ENCODE data around the gene ADM. TPM values are rescaled to one million over a fixed set of nuclear protein-coding genes. Genes with fewer than 3 reads are reported as not detected.

Gene ADM
- total and polyA plus RNA-seq, 4 donors = 9.7 to 33.1 (median 22.7) TPM

DNA sequence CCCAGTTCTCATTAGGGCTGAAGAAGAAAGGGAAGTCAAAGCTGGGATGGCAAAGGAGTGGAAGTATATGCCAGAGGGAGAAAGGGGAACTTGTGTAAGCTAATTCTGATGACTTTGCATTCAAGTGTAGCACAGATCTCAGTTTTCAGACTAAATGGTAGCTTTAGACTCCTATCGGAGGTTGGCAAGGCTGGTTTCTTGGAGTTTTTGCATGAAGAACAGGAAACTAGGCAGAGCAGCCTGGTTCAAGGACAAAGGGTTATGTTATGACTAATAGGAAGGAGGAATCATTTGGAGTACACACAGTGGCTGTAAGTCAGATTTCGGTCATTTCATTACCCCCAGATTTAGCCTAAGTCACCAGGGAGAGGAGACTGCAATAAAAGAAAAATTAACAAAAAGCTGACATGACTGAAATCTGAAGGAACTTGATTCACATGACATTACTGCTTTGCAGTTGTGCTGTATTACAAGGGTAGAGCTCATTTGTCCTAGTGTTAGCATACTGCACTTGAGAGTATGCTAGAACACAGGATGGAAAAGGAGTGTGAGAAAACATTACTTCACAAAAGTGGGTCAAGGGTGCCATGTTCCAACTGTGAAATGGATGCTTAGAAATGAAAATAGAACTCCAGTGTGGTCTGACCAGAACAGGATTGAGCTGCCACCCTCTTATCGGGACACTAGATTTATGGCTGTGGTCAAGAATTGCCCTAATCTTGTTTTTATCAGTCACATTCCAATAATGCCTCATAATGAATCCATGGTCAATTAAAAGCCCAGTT is 23.6 kb downstream of the ADM start:
- Histone ChIP-seq H3K27me3 (ENCODE audit: control insufficient read depth in 4 of 4, insufficient read depth in 4 of 4, low read length in 3 of 4) (no peaks in the 10 kb centered on the region), H3K27ac (ENCODE audit: low read depth in 1 of 2, low read length in 2 of 2) (no peak overlapping the region), H3K4me3 (ENCODE audit: low read depth in 1 of 3, low read length in 3 of 3) (no peak overlapping the region), H3K9ac (ENCODE audit: low read depth in 1 of 2, low read length in 2 of 2) (no peak overlapping the region), H3K4me1 (ENCODE audit: control insufficient read depth in 4 of 4, insufficient read depth in 4 of 4, low read length in 3 of 4) (peaks cover 15 to 44% (median 34%) of the 10 kb centered on the region in 4 donors), H3K9me3 (ENCODE audit: control insufficient read depth in 4 of 4, low read length in 3 of 4) (no peaks in the 10 kb centered on the region), H3K36me3 (ENCODE audit: control insufficient read depth in 4 of 4, insufficient read depth in 3 of 4, low read depth in 1 of 4, low read length in 3 of 4) (no peaks in the 10 kb centered on the region)
- TF ChIP-seq JUND (IDR thresholded peaks at IDR 0.05) (no peak), RAD21 (IDR thresholded peaks at IDR 0.05) (no peak), YY1 (IDR thresholded peaks at IDR 0.05) (no peak), GABPA (IDR thresholded peaks at IDR 0.05 in 1 of 2, conservative IDR thresholded peaks at IDR 0.05 in 1 of 2) (no peak), HNF4G (IDR thresholded peaks at IDR 0.05) (no peak), EGR1 (IDR thresholded peaks at IDR 0.05; ENCODE audit: low read depth in 2 of 2) (no peak), NR2F2 (IDR thresholded peaks at IDR 0.05) (no peak), HNF4A (conservative IDR thresholded peaks at IDR 0.05) (no peak), FOXA2 (IDR thresholded peaks at IDR 0.05) (no peak), SP1 (IDR thresholded peaks at IDR 0.05) (no peak), CTCF (IDR thresholded peaks at IDR 0.05; ENCODE audit: low read depth, low read length, missing input control) (no peak), FOXA1 (IDR thresholded peaks at IDR 0.05) (no peak), RXRA (IDR thresholded peaks at IDR 0.05) (no peak), TAF1 (conservative IDR thresholded peaks at IDR 0.05) (no peak)
- TF ChIP-seq, protein P1, sequence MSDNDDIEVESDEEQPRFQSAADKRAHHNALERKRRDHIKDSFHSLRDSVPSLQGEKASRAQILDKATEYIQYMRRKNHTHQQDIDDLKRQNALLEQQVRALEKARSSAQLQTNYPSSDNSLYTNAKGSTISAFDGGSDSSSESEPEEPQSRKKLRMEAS (IDR thresholded peaks at IDR 0.05) = no peak
- TF ChIP-seq, protein P2, sequence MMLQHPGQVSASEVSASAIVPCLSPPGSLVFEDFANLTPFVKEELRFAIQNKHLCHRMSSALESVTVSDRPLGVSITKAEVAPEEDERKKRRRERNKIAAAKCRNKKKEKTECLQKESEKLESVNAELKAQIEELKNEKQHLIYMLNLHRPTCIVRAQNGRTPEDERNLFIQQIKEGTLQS (IDR thresholded peaks at IDR 0.05) = no peak
- TF ChIP-seq, protein P3, sequence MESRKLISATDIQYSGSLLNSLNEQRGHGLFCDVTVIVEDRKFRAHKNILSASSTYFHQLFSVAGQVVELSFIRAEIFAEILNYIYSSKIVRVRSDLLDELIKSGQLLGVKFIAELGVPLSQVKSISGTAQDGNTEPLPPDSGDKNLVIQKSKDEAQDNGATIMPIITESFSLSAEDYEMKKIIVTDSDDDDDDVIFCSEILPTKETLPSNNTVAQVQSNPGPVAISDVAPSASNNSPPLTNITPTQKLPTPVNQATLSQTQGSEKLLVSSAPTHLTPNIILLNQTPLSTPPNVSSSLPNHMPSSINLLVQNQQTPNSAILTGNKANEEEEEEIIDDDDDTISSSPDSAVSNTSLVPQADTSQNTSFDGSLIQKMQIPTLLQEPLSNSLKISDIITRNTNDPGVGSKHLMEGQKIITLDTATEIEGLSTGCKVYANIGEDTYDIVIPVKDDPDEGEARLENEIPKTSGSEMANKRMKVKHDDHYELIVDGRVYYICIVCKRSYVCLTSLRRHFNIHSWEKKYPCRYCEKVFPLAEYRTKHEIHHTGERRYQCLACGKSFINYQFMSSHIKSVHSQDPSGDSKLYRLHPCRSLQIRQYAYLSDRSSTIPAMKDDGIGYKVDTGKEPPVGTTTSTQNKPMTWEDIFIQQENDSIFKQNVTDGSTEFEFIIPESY (IDR thresholded peaks at IDR 0.05) = no peak
- TF ChIP-seq, protein P4, sequence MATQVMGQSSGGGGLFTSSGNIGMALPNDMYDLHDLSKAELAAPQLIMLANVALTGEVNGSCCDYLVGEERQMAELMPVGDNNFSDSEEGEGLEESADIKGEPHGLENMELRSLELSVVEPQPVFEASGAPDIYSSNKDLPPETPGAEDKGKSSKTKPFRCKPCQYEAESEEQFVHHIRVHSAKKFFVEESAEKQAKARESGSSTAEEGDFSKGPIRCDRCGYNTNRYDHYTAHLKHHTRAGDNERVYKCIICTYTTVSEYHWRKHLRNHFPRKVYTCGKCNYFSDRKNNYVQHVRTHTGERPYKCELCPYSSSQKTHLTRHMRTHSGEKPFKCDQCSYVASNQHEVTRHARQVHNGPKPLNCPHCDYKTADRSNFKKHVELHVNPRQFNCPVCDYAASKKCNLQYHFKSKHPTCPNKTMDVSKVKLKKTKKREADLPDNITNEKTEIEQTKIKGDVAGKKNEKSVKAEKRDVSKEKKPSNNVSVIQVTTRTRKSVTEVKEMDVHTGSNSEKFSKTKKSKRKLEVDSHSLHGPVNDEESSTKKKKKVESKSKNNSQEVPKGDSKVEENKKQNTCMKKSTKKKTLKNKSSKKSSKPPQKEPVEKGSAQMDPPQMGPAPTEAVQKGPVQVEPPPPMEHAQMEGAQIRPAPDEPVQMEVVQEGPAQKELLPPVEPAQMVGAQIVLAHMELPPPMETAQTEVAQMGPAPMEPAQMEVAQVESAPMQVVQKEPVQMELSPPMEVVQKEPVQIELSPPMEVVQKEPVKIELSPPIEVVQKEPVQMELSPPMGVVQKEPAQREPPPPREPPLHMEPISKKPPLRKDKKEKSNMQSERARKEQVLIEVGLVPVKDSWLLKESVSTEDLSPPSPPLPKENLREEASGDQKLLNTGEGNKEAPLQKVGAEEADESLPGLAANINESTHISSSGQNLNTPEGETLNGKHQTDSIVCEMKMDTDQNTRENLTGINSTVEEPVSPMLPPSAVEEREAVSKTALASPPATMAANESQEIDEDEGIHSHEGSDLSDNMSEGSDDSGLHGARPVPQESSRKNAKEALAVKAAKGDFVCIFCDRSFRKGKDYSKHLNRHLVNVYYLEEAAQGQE (IDR thresholded peaks at IDR 0.05) = no peak
- no peak for DNase-seq (ENCODE audit: low spot score)
- WGBS = 66% methylated on average over 3 of the region's 3 CpGs

Data from liver (tissue), 9 donors.